H1 (cell line): ENCODE data around the gene TMEM164.

Experiments used
- ATF3 ChIP-seq: IDR thresholded peaks from 2 replicates; pipeline ENCODE4 v1.6.1; 2011; ENCODE audit warnings: low read depth, mild to moderate bottlenecking, low read length; ENCODE audit not compliant: insufficient read depth
- BACH1 ChIP-seq: IDR thresholded peaks from 2 replicates; pipeline ENCODE4 v1.6.1; 2012; ENCODE audit warnings: low read length, improper control_type of control experiment
- CHD2 ChIP-seq: IDR thresholded peaks from 2 replicates; pipeline ENCODE4 v1.6.1; 2012; ENCODE audit warnings: low read length, improper control_type of control experiment
- CTBP2 ChIP-seq: IDR thresholded peaks from 2 replicates; pipeline ENCODE4 v1.7.0; 2011; ENCODE audit warnings: borderline replicate concordance, mild to moderate bottlenecking, moderate library complexity, mixed read lengths, low read length; ENCODE audit not compliant: insufficient read depth, insufficient read length
- CTCF ChIP-seq, 3 experiments: IDR thresholded peaks; 1 replicate in 2 of 3; 2 replicates in 1 of 3; pipeline versions ENCODE4 v1.5.1 to v1.6.1; 2011; ENCODE audit warnings: low read length in 3 of 3, mild to moderate bottlenecking in 3 of 3, inconsistent platforms in 2 of 3, low read depth in 1 of 3, moderate library complexity in 1 of 3; ENCODE audit not compliant: insufficient read depth in 1 of 3; ENCODE audit errors: control extremely low read depth in 1 of 3
- EZH2 ChIP-seq: fragments of 200-600 bp; sonication (generic); IDR thresholded peaks from 2 replicates; pipeline ENCODE4 v1.7.1; 2012; ENCODE audit warnings: low read depth, mild to moderate bottlenecking, moderate library complexity, low read length, inconsistent platforms; ENCODE audit not compliant: severe bottlenecking
- FOSL1 ChIP-seq: IDR thresholded peaks from 2 replicates; pipeline ENCODE4 v1.6.1; 2011; ENCODE audit warnings: mild to moderate bottlenecking, low read depth, low read length, moderate library complexity; ENCODE audit not compliant: insufficient read depth
- GTF2F1 ChIP-seq: IDR thresholded peaks from 2 replicates; pipeline ENCODE4 v1.6.1; 2012; ENCODE audit warnings: low read depth, low read length, improper control_type of control experiment, borderline replicate concordance
- KDM4A ChIP-seq: IDR thresholded peaks from one replicate; pipeline ENCODE4 v1.7.1; 2012; ENCODE audit warnings: low read depth, mild to moderate bottlenecking, moderate library complexity, low read length, inconsistent platforms; ENCODE audit not compliant: severe bottlenecking
- PHF8 ChIP-seq: fragments of 200-600 bp; sonication (generic); conservative IDR thresholded peaks from 2 replicates; pipeline ENCODE4 v1.7.1; 2012; ENCODE audit warnings: low read depth, mild to moderate bottlenecking, inconsistent platforms, low read length, moderate library complexity
- POLR2A ChIP-seq, 2 experiments: IDR thresholded peaks; 1 replicate in 1 of 2; 2 replicates in 1 of 2; pipeline ENCODE4 v1.6.1; 2011; ENCODE audit warnings: low read depth in 2 of 2, low read length in 2 of 2, mild to moderate bottlenecking in 2 of 2; ENCODE audit errors: control extremely low read depth in 1 of 2
- RFX5 ChIP-seq: IDR thresholded peaks from 2 replicates; pipeline ENCODE4 v1.6.1; 2011; ENCODE audit warnings: low read depth, low read length, improper control_type of control experiment, borderline replicate concordance
- SP2 ChIP-seq: IDR thresholded peaks from 2 replicates; pipeline ENCODE4 v1.6.1; 2012; ENCODE audit warnings: mild to moderate bottlenecking, low read length, inconsistent platforms
- TAF1 ChIP-seq: IDR thresholded peaks from 2 replicates; pipeline ENCODE4 v1.6.1; 2011; ENCODE audit warnings: mild to moderate bottlenecking, low read depth, low read length

GRCh38 chrX:109964390-109964789 is 38.5 kb upstream of the TMEM164 start:
- TF ChIP-seq CTCF (IDR thresholded peaks at IDR 0.05; ENCODE audit: control extremely low read depth in 1 of 3, insufficient read depth in 1 of 3, low read depth in 1 of 3, low read length in 3 of 3) (no peak), CHD2 (no peak), POLR2A (IDR thresholded peaks at IDR 0.05; ENCODE audit: control extremely low read depth in 1 of 2, low read depth in 2 of 2, low read length in 2 of 2) (no peak), CTBP2 (no peak), ATF3 (no peak), GTF2F1 (no peak), FOSL1 (no peak), RFX5 (no peak), KDM4A (no peak), SP2 (no peak), BACH1 (no peak), TAF1 (no peak), PHF8 (no peak), EZH2 (no peak)
